Activated CD4-positive, alpha-beta T cell treated with anti-CD3 and anti-CD28 coated beads for 1 hour (primary cell): Measurements from ENCODE around the gene ABL1.
"Not testable (repeated sequence)": the region's sequence is repeated elsewhere in the genome, so short reads cannot be mapped to it uniquely, and the experiment has no call there.

Experiments
- DNase-seq: peaks from one replicate; pipeline ENCODE4 v3.0.0-alpha.2; 2020

The ABL1 gene

DNA sequence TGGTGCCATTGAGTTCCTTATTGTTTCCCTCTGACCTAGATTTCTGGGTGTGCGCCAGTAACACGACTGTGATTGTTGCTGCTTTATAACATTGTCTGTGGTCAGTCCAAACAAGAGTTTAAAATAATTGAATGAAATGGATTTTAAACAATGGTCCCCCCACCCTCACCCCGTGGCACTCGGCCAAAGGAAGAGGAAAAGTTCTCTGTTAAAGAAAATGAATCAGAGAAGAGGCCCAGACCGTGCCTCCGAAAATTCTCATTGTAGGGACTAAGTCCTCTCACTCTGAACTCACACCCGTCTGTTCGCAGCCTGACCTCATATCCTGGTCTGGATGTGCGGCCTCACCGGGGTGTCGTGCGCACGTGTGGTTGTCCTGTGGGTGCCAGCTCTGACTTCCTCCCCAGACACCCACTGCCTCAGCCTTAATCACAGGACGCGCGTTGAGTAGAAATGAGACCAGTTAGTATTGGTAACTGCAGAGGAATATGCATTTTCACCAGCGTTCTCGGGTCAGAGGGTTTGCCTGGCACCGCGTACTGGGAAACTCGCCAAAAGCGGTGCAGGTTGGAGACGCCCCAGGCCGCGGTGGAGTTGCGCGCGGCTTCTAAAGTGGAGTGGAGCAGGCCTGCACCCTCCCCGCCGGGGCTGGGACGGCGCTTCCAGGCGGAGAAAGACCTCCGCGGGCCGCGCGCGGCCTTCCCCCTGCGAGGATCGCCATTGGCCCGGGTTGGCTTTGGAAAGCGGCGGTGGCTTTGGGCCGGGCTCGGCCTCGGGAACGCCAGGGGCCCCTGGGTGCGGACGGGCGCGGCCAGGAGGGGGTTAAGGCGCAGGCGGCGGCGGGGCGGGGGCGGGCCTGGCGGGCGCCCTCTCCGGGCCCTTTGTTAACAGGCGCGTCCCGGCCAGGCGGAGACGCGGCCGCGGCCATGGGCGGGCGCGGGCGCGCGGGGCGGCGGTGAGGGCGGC is at the start of gene ABL1:
TSS of gene ABL1 (plus strand) at position 884 of the 966 bp plus-strand sequence. CDS start 193 bp downstream, outside the sequence.
- DNase-seq = peak; percentile 24

DNA sequence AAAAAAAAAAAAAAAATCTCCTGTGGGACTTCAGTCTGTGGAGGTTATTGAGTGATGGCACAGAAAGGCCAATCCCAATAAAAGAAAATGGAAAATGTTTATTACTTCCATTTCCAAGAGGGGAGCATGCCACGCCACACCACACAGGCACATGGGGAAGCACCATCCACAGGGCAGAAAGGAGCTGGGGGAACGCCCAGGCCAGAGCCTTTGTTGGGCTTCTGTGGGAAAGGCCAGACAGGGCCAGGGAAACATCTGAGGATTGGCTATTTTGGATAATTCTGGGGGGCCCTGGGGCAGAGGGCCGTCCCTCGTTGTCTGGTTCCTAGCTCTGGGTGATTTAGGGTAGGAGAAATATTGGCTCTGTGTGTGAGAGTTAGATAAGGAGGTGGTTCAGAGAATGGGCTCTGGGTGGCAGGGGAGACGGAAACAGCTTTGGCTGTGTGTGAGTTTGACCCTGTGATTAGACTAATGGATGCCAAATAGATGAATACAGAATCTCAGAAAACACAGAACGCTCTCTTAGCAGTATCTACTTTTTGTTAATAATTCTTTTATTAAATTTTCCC is 49.0 kb upstream of the ABL1 start:
- no peak for DNase-seq

DNA sequence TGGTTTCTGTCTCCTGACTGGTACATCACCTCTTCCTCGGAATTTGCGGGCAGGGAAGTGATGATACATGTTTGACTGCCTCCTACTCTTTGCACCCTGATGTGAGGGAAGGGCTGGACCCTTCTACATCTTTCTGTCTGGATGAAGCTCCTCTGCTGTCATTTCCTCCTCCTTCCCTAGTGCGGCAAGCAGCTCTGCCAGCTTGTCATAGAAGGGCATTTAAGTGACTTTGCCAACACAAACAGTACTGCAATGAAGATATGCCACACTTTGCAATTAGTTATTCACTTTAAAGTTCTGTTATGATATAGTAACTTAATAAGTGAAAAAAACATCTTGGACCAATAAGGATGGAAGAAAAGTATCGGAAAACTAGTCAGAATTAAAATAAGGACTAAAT is 48.5 kb upstream of the ABL1 start:
- DNase-seq = no peak

DNA sequence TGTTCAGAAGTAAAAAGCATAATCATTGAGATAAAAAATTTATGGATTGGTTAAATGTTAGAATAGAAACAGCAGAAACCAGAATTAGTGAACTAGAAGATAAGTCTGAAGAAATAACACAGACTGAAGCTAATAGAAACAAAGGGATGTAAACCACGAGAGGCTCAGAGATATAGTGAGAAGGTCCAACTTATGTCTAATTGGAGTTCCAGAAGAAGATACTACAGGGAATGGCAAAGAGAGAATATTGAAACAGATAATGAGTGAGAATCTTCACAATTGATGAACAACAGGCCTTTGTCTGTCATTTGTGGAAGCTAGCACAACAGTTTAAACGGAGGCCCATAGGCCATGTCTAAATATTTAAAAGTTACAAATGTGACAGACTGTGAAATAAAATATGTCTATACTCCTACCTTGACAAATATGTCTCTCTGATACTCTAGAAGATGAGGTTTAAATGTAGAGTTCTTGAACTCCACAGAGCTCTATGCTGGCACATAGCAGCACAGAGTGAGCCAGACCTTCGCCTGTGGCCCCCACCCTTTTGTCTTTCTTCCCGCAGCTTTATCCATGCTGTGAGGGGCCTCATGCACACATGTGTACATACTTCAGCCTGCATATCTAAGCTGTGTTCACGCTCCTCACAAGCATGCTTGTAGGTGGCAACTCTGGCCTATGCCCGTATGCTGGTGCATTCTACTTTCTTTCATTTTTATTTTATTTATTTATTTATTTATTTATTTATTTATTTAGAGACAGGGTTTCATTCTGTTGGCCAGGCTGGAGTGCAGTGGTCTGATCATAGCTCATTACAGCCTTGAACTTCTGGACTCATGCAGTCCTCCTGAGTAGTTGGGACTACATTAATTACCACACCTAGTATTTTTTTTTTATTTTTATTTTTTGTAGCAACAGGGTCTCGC is 45.0 kb upstream of the ABL1 start:
- DNase-seq = no peak

DNA sequence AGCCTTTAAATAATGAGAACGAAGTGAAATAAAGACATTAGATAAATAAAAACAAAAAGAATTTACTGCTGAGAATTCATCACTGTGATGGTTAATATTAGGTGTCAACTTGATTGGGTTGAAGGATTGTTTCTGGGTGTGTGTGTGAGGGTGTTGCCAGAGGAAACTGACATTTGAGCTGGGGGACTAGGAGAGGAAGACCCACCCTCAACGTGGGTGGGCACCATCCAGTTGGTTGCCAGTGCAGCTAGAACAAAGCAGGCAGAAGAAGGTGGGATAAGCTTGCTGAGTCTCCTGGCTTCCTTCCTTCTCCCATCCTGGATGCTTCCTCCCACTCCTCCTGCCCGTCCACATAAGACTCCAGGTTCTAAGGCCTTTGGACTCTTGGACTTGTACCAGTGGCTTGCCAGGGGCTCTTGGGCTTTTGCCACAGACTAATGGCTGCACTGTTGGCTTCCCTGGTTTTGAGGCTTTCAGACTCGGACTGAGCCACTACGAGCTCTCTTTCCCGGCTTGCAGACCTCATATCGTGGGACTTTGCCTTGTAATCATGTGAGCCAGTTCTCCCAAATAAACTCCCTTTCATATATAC is 43.7 kb upstream of the ABL1 start:
- no peak for DNase-seq

DNA sequence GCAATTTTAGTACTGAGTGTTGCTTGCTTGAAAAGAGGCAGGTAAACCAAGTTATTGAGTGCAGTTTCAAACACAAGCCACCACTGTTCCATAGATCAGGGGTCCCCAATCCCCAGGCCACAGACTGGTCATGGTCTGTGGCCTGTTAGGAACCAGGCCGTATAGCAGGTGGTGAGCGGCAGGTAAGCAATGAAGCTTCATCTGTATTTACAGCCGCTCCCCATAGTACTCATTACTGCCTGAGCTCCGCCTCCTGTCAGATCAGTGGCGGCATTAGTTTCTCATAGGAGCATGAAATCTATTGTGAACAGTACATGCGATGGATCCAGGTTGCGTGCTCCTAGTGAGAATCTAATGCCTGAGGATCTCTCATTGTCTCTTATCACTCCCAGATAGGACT is 41.5 kb upstream of the ABL1 start:
- DNase-seq = no peak

DNA sequence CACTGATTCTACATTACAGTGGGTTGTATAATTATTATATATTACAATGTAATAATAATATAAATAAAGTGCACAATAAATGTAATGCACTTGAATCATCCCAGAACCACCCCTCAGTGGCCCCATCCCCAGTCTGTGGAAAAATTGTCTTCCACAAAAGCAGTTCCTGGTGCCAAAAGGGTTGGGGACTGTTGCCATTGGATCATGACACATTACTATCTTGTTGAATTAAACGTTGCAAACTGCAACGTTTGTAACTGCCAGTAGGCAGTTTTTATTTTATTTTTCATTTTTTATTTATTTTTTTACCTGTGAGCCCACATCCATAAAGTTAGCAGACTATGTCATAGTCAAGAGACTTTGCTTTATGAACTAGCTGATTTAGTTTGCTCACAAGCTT is 41.0 kb upstream of the ABL1 start:
- not testable (repeated sequence) for DNase-seq

DNA sequence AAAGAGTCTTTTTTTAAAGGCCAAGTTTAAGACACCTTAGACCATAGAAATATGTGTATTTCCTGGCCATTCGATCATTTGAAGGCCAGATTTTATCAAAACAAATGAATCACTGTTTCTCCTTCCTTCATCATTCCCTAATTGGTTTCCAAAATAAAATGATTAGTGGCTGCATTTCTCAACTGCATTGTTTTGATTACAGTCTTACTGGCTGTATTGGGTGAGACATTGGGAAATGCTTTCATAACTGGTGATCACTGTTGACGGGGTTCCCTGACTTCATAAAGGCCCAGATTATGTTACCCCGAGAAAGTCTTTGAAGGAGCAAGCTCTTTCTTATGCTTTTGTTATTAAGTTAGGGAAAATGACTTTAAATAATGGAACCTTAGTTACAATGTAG is 40.6 kb upstream of the ABL1 start:
- DNase-seq = not testable (repeated sequence)

DNA sequence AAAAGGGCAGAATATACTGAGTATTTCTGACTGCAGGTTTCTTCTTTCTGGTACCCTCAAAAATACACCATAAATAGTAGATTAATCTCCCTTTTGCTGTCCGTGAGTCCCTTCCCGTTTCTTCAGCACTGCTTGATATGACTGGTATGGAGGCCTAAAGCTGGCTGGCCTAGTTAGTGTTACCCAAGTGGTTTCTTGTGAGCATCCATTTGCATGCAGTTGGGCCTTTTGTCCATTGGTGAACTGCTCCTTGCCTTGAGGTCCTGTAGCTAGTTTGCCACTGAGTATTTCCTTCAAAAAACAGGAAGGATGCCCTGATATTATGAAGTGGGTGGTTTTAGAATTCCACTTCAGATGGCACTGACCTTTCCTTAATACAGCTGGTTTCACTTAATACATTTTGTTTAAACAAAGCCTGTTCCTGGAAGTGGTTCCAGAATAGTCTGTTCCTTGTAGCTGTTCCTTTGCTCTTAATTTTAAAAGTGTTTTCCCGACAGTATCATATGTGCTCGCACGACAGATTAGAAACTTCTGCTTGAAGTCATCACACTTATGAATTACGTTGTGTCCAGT is 40.0 kb upstream of the ABL1 start:
- DNase-seq = no peak

DNA sequence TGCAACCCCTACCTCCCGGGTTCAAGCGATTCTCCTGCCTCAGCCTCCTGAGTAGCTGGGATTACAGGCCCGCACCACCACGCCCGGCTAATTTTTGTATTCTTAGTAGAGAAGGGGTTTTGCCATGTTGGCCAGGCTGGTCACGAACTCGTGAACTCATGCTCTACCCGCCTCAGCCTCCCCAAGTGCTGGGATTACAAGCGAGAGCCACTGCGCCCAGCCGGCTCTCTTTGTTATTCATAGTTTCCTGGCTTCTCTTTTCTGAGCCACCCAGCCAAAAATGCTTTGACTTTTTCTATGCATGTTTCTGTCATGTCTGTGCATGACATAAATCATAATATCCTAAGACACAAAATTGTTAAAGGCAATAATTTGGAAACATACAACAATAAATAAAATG is 31.9 kb upstream of the ABL1 start:
- DNase-seq = not testable (repeated sequence)

DNA sequence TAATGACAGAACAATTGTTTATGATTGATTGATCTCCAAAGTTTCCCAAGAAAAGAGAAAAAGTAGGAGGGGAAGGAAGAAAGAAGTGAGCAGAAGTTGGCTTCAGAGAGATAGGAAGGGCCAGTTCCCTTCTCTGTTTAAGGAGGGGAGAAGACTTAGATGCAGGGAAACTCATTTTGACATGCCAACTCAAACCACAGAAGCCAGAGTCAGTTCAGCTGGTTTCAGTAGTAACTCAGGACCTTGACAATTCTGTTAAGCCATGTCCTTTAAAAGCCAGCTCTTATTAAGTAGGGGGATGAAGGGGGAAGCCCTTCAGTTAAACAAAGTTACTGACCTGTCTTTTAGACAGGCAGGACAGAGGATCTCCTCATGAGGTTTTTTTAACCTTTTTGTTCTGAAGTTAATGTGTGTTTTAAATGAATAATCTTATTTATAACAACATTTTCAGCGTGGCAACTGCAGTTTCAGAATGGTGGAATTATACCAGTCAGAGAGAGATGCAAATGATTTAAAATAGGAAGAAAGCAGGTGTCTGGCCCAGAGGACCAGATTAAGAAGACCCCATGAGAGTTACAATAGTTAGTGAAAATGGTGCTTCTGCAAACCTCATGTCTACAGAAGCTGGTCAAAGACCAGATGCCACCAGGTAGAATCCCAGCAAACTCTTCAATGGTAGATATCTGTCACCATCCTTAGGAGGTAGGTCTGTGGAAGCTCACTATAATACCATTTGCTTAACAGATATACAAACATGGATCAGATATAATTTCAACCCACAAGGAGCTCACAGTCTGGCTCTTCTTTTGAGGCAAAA is 29.3 kb upstream of the ABL1 start:
- DNase-seq = no peak

DNA sequence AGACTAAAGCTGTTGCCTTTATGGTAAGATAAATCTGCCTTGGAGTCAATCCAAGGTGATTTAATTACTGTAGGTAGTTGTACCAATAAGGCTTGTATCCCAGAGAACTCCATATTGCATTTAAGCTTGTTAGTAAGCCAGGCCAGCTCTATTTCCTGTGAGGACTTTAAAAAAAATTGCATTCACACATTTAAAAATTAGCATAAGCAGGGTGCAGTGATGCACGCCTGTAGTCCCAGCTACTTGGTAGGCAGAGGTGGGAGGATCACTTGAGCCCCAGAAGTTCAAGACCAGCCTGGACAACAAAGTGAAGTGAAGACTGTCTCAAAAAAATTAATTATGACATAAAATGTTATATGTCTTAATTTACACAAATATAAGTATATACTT is 28.7 kb upstream of the ABL1 start:
- no peak for DNase-seq

DNA sequence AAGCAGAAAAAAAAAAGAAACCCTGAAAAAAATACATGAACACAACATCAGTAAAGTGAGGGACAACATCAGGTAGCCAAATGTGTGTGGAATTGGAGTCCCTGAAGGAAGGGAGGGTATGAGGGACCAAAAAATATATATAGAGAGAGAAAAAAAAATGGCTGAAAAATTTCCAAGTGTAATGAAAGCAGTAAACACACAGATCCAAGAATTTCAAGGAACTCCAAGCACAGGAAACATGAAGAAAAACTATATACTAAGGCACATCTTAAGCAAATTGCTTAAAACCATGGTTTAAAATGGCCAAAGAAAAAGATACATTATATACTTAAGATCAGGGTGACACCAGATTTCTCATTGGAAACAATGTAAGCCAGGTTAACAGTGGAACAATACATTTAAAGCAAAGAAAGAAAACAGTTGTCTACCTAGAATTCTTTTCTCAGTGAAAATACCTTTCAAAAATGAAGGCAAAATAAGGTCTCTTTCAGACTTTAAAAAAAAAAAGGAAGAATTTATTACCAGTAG is 24.4 kb upstream of the ABL1 start:
- DNase-seq = no peak

DNA sequence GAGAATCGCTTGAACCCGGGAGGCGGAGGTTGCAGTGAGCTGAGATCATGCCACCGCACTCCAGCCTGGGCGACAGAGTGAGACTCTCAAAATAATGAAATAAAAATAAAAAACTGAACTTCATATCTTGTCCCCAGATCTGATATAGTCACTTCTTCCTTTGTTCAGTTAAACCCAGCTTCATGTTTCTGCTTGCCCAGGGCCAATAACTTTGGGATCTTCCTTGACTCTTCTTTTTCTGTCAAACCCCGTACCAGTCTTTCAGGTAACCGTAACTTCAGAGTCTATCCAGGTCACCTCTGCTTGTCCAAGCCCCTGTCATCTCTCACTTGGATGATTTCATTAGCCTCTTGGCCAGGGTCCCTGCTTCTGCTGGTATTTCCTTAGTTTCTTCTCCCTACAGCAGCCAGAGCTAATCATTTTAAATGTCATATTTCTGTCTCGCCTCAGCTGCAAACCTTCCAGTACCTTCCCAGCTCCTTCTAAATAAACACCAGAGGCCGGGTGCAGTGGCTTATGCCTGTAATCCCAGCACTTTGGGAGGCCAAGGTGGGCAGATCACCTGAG is 19.7 kb upstream of the ABL1 start:
- no peak for DNase-seq

DNA sequence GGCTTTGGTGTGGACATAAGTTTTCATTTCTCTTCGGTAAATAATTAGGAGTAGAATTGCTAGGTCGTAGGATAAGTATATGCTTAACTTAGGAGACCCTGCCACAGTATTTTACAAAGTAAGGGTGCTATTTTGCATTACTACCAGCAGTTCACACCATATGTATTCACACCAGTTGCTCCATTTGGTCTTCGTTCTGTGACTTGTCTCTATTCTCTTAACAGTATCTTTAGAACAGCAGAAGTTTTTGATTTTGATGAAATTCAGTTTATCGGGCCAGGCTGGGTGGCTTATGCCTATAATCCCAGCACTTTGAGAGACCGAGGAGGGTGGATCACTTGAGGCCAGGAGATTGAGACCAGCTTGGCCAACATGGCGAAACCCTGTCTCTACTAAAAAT is 17.1 kb upstream of the ABL1 start:
- no peak for DNase-seq

DNA sequence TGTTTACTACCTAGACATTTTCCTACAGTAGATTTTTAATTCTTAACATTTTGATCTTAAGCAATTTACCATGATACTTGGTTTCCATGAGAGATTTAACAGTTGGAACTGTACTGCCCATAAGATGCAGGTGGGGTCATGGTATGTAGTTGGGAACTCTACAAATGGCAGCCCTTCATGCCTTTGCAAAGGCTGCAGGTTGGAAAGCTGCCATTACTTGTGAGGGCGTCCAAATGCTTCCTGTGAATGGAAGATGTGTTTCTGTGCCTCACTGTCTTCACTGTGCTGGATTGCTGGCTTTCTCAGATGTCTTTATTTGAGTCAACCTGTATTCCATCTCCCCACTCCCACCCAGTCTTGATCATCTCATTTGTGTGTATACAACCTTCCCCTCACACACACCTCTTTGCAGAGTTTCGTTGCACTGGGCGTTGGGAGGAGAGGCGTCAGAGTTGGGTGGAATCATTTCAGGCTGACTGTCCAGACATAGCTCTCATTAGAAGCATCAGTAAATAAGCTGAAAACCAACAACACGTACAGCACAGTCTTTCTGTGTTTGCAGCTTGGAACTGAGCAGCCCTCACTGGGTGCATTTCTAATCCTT is 14.8 kb upstream of the ABL1 start:
- DNase-seq = no peak

DNA sequence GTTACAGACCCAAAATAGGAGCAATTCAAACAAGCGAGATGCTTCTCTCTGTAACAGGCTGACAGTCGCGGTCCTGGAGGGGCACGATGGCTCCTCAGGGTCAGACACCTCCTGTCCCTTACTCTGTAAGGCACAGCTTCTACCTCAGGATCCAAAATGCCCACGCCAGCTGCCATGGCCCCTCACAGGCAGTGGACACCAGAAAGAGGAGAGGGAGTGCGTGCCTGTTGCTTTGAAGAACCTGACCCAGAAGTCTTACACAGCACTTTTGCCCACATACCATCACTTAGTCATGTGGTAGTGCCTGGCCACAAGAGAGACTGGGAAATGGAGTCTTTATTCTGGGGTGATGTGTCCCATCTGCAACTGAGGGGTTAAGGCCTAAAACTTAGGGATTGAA is 11.6 kb upstream of the ABL1 start:
- DNase-seq = no peak

DNA sequence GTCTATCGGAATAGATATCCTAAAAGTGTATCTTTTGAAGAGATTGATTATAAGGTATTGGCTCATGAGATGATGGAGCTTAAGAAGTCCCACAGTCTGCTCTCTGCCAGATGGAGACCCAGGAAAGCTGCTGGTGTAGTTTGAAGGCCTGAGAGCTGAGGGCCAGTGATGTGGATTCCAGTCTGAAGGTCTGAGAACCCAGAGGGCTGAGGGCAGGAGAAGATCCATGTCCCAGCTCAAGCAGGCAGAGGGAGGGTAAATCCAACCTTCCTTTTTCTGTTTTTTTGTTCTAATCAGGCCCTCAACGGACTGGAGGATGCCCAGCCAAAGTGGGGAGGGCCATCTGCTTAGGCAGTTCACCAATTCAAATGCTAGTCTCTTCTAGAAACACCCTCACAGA is 11.0 kb upstream of the ABL1 start:
- DNase-seq = no peak

DNA sequence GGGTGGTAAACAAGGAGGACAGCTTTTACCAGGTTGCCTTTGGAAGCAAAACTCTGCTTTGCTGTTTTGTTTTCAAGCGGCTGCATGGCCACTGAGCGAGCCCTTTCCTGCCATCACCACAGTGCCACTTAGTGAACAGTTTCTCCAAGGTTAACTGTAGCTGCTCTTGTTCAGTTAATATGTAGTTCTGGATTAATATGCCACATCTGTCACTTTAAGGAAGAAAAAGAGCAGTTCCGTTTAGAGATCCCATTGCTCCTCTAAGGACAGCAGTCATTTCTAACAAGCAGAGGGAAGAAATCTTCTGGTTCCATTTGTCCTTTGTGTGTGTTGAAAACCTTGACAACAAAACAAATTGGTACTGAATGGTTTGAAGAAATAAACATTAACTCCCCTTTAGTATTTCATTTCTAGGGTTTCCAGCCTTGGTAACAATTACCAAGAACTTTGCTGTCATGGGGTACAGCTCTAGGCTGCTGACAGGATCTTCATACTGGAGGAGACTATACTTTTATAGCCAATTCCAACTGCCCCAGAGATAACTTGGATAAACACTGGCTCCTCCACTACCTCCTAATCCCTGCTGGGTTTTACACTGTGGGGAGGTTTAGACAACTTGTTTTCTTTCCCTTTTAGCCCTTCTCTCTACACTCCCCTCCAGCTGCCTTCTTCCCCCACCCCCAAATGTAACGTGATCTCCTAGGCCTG is 10.3 kb upstream of the ABL1 start:
- DNase-seq = no peak

DNA sequence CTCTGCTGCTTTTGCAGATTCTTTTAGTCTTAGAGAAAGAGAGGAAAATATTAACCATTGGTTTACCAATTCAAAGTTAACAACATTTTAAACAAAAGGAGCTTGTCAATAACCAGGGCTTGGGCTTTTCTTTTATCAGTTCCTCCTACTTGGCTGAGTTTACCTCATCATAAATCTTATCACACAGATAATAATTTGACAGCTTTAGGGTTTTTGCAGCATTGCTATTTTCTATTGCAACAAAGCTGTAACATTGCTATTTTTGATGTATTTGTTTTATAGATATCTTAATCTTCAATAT is 9.8 kb upstream of the ABL1 start:
- DNase-seq = no peak
